Activated CD8-positive, alpha-beta memory T cell treated with anti-CD3 and anti-CD28 coated beads, Interleukin-2, amount 50 U/mL, for 24 hours (primary cell): ENCODE results near the gene UQCRHL.

ENCODE experiments used
- DNase-seq: peaks from one replicate; pipeline ENCODE4 v3.0.0-alpha.2; 2020; ENCODE audit errors: extremely low read depth

The UQCRHL gene

DNA sequence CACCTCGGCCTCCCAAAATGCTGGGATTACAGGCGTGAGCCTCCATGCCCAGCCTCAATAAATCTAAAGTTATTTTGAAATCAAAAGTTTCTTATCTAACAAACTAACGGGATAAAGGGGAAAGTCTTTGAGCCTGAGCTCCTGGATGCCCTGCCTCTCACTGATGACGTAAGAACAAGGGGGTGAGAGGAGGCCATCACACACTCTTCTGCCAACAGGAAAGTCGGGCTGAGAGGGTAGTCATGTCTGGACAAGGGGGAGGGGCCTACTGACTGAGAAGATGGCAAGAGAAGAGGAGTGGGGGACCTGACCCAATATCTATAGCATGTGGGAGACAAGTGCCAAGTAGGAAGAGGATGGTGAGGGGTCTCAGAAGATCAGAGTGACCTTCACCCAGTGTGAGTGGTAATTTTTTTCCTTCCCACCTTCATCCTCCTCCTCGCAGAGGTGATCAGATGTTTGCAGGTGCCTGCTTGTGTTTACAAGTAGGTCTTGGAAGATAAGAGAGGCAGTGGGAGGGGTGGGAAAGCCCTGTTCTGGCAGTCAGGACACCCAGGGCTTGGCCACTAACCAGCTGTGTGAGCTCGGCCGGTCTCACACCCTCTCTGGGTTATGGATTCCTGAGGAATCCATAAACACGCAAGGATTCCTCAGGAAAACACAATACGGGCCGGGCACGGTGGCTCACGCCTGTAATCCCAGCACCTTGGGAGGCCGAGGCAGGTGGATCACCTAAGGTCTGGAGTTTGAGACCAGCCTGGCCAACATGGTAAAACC lies 9.6 kb downstream of the UQCRHL start:
- DNase-seq = no peak

DNA sequence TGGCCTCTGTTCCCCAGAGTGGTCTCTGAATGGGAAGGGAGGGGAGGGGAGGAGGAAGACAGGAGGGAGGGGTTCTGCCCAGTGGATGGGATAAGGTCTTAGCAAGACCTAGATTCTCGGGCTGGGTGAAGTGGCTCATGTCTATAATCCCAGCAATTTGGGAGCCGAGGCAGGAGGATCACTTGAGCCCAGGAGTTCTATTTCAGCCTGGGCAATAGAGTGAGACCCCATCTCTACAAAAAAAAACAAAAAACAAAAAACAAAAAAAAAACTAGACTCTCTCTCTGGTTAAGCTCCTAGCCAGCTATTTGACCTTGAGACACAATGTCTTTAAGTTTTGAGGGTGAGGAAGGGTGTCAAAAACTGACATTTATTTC lies 11.4 kb downstream of the UQCRHL start:
- DNase-seq = no peak

DNA sequence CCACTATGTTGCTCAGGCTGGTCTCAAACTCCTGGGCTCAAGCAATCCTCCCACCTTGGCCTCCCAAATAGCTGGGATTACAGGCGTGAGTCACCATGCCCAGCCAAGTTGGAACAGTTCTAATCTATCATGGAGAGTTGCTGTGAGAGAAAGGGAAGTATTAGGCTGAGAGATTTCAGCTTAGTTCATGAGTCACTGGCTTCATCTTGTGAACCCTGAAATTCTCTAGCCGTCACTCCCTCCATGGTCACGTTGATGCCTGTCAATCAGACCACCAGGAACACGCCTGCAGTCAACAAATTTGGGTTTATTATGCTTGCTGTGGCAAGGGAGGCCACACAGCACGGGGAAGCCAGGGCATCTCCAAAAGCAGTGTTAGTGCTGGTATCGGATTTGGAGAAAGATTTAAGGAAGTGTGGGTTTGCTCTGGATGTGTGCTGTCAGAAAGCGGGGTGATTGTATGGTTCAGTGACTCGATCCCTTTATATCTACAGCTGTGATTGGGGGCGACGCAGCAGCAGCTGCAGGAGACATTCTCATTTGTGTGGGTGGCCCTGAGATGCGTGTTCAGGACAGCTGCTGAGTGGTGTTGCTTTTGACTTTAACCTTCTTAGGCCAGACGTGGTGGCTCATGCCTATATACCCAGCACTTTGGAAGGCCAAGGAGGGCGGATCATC lies 18.7 kb downstream of the UQCRHL start:
- DNase-seq = no peak

DNA sequence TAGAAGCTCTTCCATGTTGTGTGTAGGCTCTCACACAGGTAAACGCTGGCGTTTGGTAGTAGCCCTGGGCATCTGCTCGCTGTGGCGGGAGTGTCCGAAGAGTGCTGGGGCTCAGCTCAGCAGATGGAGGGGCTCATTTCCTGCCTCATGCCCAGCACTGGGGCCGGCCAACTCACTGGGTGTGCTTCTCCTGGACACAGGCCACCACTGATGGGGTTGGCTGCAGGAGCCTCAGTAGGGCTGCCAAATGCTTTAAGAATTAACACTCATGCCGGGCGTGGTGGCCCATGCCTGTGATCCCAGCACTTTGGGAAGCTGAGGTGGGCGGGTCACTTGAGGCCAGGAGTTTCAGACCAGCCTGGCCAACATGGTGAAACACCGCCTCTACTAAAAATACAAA lies 20.9 kb downstream of the UQCRHL start:
- DNase-seq = no peak

DNA sequence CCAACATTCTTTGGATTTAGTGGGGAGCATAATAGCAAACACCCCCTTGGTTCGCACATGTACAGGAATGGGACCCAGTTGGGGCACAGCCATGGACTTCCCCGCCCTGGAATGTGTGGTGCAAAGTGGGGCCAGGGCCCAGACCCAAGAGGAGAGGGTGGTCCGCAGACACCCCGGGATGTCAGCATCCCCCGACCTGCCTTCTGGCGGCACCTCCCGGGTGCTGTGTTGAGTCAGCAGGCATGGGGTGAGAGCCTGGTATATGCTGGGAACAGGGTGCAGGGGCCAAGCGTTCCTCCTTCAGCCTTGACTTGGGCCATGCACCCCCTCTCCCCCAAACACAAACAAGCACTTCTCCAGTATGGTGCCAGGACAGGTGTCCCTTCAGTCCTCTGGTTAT lies 21.8 kb downstream of the UQCRHL start:
- DNase-seq = no peak

DNA sequence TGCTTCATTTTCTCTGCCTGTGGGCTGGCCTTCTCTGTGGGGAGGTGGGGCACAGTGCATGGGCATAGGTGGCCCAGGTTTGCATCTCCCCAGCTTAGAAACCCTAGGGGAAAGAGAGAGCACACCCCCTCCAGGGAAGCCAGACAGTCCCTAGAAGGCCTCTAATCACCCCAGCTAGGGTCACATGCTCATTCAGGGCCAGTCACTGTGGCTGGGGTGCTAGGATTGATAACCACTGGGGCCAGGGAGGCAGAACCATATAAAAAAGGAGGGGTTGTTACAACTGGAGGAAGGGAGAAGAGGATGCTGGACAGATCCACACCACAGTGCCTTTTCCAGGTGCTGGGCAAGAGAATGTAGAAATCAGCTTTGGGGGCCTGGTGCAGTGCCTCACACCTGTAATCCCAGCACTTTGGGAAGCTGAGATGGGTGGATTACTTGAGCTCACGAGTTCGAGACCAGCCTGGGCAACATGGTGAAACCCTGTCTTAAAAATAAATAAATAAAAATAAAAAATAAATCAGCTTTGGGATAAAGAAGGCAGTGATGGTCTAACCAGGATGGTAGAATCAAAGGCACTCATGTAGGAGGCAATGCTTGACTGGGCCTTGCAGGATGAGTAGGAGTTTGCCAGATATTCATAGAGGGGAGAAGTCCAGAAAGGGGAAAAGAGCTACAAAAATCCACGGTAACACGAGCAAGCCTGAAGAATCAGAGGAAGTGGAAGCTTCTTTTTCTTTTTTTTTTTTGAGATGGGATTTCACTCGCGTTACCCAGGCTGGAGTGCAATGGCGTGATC lies 29.3 kb downstream of the UQCRHL start:
- no peak for DNase-seq

DNA sequence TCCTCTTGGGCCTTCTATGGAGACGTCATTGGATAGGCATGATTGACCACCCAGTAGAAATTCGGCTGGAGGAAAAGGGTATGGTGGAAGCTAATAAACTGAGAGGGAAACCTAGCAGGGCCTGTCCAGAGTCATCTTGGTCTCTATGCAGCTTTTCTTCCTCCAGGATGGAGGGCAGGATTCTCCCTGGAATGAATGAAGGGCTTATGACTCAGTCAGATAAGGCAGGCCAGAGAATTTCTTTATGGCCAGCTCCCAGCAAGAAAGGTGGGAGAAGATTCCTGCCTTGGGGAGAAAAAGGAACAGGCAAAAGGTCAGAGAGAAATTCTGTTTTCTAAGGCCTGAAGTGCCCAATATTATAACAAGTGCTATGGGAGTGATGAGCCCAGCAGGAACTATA lies 31.7 kb downstream of the UQCRHL start:
- no peak for DNase-seq

DNA sequence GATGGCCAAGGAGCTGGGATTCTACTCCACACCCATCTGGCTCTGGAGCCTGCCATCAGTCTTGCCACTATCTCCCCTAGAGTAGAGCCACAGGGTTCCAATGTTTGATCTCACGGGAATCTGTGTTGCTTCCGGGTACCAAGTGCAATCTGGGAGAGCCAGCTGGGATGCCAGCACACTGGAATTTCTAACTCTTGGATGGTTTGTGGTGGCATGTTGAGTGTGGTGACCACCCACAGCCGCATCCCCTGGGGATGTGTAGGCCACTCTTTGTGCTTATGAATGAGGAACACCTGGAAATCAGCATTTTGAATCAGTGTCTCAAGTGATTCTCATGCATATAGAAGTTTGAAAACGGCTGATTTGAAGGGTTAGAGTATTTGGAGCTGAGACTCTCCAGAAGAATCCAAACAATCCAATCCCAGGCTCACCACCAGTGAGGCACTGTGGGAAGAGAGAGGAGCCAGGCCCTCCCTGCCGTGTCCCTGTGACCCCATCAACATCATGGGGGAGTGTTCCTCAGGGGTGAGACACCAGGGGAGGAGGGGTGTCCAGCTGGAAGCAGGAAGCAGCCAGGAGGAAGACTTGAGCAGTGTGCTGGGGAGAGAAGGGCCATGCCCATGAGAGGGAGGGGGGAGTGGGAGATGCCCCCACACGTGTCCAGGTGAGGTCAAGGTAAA lies 35.5 kb downstream of the UQCRHL start:
- DNase-seq = no peak

DNA sequence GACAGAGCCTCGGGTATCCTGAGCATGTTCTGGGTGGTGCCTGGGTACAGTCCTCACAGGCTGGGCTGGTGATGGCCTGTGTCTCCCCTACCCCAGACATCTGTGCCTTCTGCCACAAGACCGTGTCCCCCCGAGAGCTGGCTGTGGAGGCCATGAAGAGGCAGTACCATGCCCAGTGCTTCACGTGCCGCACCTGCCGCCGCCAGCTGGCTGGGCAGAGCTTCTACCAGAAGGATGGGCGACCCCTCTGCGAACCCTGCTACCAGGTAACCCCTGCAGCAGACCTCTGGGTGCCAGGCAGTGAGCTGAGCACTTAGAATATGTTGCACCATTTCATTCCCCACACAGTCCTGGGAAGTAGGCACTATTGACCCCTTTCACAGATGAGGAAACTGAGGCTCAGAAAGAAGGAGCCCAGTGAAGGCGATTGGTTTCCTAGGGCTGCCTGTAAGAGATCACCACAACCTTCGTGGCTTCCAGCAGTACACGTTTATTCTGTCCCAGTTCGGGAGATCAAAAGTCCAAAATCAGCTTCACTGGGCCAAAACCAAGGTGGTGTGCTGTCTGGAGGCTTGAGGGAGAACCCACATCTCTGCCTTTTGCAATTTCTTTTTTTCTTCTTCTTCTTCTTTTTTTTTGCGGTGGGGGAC lies 37.0 kb downstream of the UQCRHL start:
- no peak for DNase-seq

DNA sequence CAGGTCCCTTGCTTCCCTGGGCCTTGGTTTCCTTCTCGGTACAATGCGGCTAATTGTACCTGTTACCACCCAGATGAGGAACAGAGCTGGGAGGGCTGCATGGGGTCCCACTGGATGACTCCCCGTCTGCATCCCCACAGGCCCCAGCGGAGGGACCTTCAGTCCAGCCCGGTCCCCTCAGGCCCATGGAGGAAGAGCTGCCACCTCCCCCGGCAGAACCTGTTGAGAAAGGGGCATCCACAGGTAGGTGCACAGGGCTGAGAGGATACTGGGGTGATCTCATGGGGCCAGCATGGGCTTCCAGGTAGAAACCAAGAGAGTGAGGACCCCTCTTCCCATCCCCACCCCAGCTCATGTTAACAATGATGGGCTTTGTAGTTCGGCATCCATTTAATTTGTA lies 39.1 kb downstream of the UQCRHL start:
- no peak for DNase-seq

DNA sequence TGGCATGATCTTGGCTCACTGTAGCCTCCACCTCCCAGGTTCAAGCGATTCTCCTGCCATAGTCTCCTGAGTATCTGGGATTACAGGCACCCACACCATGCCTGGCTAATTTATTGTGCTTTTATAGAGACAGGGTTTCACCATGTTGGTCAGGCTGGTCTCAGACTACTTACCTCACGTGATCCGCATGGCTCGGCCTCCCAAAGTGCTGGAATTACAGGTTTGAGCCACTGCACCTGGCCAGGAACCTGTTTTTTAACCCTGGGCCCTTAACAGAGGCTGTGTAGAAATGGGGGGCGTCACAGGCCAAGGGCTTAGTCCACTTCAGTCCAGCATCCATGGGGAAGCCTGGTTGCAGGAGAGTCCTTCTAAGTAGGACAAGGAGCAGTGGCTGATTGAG lies 39.5 kb downstream of the UQCRHL start:
- no peak for DNase-seq

DNA sequence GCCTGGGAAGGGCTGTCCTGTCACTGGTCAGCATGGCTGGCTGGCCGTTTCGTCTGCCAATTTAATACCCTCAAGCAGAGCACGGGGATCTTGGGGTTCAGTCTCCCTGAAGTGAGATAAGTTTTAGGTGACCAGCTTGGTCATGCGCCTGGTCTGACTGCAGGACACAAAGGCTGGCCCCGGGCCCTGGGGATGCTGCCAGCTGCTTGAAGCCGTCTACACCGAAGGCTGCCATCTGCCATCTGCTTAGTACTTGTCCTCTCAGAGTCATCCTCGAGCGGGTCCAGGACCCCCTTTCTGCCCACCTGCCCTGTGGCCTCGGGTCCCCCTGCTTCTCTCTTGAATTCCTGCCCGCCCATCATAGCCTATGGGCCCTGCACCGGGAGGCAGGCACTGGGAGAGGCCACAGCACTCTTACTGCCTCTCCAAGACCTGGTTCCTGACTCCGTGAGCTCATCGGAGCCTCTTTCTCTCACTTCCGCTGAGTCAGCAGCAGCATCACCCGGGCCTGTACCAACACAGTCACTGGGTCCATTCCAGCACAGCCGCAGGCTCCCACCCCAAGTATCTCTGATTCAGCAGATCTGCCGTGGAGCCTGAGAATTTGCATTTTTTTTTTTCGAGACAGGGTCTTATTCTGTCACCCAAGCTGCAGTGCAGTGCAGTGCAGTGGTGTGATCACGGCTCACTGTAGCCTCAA lies 41.8 kb downstream of the UQCRHL start:
- no peak for DNase-seq

DNA sequence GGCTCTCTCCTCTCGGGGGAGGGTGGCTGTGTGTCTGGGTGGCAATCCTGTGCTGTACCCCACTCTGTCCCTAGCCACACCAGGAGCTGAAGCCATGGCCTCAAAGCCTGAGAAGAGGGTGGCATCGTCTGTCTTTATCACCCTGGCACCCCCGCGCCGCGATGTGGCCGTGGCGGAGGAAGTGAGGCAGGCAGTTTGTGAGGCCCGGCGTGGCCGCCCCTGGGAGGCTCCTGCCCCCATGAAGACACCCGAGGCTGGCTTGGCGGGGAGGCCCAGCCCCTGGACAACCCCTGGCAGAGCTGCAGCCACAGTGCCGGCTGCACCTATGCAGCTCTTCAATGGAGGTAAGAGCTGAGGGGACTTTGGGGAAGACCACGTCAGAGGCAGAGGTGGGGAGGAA lies 42.6 kb downstream of the UQCRHL start:
- DNase-seq = no peak

DNA sequence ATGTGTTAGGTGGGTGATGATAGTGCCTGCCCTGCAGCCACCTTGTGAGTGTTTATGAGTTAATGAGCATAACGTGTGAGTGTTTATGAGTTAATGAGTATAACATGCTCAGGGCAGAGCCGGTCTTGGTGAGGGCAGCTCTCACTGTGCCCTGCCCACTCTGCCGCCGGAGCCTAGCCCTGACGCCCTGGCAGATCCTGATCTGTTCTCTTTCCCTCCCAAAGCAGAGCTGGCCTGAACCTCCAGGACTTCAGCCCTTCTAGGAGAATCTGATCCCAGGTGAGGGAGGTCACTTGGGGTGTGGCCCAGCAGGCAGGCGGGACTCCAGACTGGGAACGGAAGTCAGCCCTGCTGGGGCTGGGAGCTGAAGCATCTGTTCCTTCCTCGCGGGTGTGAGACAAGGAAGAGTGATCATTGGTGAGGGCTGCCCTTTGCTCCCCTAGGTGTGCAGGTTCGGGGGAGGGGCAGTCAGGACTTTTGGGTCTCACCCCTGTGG lies 43.1 kb downstream of the UQCRHL start:
- DNase-seq = no peak

DNA sequence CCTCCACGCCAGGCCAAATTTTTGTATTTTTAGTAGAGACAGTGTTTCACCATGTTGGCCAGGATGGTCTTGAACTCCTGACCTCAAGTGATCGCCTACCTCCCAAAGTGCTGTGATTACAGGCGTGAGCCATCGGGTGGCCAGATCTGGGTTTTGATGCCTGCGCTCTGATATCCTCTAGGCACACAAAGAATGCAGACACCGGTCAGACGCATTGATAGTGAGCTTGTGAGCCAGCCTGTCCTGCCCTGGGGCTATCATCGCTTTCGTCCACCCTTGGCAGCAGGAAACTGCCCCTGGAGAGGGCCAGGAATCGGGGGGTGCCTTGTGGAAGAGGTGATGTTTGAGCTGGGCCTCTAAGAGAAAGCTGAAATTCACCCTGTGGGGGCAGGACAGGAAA lies 44.9 kb downstream of the UQCRHL start:
- DNase-seq = no peak

DNA sequence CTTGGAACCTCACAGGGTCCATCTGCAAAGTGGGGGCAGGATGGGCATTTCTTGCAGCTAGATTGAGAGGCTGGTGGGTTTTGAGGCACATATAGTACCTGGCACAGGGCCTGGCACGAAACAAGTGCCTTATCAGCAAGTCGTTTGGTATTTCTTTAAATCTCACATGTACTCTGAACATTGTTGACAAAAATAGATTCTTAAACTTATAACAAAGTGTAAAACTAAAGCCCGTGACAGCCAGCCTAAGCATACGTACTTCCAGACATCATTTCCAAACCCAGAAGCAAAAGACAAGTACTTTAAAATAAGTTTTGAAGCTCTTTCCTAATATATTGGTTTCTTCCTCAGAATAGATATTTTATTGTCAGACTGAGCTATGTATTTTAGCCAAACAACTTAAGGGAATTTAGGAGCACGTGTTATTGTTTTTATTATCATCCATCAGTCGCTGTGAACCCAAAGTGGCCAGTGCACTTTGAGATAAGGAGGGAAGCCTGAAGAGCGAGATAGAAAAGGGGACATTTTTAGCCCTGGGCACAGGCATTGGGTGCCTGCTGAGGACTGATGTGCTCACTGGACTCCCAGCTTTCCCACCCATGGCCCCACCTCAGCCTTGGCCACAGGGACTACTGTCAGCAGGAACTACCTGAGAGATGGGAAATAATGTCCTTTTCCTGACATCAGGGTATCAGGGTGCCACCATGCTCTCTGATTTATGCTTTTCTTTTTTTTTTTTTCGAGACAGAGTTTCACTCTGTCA lies 45.9 kb downstream of the UQCRHL start:
- DNase-seq = no peak

DNA sequence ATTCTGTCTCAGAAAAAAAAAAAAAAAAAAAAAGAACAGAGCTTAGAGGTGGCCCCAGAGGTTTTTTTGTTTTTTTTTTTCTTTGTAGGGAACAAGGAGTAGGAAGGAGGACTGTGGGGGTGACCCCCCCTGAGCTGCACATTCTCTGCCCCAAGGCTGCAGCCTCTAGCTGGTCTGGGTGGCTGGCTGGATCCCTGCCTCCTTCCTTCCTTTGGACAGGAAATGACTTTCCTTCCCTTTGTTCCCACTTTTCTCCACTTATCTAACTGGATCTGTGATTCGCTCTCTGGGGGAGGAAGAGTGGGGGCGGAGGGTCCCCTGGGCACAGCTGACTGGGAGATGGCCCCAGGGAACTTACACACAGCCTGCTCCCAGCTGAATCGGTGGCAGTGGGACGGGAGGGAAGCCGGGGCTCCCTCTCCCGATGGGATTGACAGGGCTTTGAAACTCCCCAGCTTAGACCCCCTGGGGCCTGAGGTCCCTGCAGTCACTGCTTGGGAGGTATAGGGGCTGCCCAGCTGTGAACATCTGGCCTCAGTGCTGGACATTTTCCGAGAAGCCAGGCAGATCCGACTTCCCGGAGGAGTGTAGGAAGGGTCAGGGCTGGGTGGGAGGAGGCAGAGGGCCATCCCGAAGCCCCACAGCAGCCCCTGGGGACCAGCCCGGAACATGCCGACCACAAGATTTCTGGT lies 46.8 kb downstream of the UQCRHL start:
- no peak for DNase-seq

DNA sequence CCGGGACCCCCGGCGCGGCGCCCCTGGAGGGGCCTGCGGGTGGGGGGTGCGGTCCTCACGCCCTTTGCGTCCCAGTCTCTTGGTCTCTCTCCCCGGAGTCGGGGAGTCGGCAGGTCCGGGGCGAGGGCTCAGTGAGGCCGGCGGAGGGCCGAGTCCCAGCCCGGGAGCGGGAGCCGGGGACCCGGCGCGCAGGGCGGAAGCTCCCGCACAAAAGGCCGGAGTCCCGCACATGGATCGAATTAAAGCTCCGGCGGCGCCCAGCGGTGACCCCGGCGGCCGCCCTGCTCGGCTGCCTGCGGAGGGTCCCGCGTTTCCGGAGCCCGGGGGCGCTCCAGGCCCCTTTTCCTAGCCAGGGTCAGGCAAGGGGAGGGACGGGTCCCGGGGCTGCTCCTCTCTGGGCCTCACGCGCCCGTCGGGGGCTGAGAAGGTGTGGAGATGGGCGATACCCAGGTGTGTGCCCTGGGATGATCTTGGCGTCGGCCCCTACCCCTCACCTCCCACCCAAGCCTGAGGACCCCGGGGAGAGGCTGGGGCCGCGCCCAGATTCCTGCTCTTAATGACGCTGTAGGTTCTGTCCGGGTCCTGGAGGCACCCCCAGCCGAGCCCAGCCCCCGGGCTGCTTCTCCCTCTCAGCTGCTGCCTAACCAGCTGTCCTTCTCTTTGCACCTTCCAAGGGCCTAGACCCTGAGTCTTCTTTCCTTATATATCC lies 48.3 kb downstream of the UQCRHL start:
- no peak for DNase-seq

DNA sequence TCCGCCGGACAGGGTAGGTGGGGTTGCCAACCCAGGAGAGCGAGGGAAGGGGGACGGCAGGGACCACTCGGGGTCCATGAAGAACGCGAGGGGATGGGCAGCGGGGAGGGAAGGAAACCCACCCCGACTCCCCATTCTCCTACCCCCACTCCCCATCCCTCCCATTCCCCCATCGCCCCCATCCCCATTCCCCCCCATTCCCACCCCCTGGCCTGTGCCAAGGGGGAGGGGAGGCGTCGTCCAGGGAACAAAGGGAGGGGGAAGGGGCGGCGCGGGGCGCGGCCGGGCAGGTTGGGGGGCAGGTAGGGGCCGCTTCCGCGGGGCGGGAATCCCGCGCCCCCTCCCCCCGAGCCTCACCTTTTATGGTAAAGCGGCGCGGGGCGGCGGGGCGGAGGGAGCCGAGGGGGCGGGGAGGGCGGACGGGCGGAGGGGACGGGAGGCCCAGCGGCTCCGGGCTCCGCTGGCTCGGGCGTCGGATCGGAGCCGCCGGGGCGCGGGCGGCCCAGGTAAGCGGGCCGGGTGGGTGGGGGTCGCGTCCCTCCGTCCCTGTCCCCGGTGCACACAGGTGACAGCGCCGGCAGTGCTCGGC lies 49.0 kb downstream of the UQCRHL start, which contains the start of gene FBLIM1:
Gene FBLIM1, plus strand, starts transcription at position 453 of the 589 bp plus-strand sequence. CDS start 6,189 bp downstream, outside the sequence.
- no peak for DNase-seq
